ENCODE measurements around the gene CSRP1. TPM values are rescaled to one million over a fixed set of nuclear protein-coding genes. Genes with fewer than 3 reads are reported as not detected.
"Not testable (repeated sequence)": the region's sequence is repeated elsewhere in the genome, so short reads cannot be mapped to it uniquely, and the experiment has no call there.

The CSRP1 gene
- 100 to 1,000 TPM in 2 of 3 donors, 10 to 100 TPM in 1; 96.0 to 310 (median 278) TPM for polyA plus RNA-seq

DNA sequence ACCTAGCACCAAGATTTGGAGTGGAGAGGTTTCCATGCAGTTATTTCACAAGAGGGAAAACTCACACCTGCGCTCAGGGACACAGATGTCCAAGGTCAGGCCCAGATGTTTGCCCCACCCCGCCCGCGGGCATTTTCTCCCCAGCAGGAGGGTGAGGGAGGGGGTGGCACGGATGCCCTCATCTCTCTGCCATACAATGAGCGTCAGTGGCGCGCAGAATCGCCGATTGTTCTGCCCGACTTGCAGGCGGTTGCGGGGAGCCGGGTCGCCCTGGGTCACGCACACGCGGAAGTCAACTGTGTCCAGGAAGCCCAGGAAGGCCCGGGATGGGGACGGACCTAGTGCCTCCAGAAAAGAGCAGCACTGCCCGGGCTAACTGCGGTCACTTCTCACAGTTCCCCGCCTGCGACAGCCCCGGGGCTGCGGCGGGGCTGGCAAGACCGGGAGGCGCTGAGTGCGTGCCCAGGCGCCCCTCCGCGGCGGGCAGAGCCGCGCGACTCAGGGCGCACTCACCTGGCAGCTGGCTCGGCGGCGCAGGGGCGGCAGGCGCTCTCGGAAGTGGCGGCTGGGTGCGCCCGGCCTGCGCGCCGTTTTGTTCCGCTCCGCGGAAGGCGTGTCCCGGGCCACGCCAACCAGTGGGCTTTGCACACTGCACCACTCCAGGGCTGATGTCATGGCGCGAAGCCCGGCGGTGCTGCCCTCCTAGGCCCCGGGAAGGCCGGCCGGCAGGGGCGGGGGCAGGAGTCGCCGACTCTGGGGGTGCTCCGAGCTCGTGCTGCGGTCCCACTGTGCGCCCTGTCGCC, at the start of gene CSRP1:
Gene CSRP1 (minus strand): TSS at position 567 of the 803 bp plus-strand sequence. CDS start 10,820 bp downstream, outside the sequence.
- 0 to 1% (median 1%) methylated on average over 69 to 71 of the region's 71 CpGs for WGBS, 3 donors
- peak within 1 kb of the TSS; percentile 57 for H3K27ac ChIP-seq (ENCODE audit: low read depth, low read length)

DNA sequence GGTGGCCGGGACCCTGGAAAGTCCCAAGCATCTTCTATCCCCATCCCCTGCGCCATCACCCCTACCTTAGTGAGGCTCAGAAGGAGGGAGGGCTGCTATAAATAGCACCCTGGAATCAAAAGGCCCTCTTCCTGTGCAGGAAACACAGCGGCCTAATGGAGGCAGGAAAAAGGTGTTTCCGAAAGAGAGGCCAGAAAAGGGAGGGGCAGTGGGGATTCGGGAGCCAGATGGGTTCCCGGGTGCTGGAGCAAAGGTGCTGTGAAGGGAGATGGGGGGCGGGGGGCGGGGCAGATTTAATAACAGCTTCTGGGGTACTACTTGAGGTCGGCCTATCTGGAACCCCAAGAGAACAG, 48.6 kb upstream of the CSRP1 start:
- no peak overlapping the region for H3K27ac ChIP-seq (ENCODE audit: low read depth, low read length)
- 49 to 78% (median 50%) methylated on average over 9 of the region's 9 CpGs for WGBS, 3 donors

DNA sequence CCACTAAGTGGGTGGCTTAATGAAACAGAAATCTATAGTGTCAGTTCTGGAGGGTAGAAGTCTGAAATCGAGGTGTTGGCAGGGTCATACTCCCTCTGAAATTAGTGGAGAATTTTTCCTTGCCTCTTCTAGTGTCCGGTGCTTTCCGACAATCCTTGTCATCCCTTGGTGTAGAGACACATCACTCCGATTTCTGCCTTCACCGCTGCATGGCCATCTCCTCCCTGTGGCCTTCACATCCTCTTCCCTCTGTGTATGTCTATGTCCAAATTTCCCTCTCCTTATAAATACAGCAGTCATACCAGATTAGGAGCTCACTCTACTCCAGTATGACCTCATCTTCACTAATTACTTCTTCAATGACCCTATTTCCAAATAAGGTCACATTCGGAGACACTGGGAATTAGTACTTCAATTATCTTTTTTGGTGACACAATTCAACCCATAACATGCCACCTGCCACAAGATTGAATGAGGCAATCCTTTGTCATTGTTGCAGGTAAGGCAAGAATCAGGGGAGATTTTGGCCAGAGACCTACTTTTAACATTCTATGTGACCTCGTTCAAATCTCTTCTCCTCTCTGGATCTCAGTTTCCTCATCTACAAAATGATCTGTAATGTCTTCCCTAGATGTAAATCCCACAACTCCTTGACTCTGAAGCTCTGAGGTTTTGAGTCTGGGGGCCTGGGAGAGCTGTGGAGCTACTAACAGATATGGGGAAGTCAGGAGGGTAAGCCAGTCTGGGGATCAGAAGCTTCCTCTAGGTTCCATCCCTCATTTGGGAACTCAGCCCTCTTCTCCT, 48.1 kb upstream of the CSRP1 start:
- H3K27ac ChIP-seq (ENCODE audit: low read depth, low read length): no peak overlapping the region
- 77 to 86% (median 80%) methylated on average over 7 of the region's 7 CpGs for WGBS, 3 donors

DNA sequence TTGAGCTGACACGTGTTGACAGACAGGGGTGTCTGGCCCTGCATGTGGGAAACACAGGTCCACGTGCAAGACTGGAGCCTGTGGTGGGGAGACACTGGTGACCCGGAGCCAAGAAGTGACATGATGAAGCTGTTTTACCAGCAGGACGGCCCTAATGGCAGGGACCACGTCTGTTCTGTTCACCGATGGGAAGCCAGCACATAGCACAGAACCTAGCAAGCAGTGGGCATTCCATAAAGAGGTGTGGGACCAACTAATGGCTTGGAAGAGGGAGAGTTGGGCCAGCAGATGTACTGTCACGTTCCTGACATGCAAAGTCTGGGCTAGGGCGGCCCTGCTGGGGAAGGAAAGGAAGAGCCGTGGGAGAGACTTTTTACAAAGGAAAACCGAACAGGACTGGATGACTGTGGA, 47.3 kb upstream of the CSRP1 start:
- H3K27ac ChIP-seq (ENCODE audit: low read depth, low read length): no peak overlapping the region
- WGBS, 3 donors: 50 to 75% (median 58%) methylated on average over 10 of the region's 10 CpGs

DNA sequence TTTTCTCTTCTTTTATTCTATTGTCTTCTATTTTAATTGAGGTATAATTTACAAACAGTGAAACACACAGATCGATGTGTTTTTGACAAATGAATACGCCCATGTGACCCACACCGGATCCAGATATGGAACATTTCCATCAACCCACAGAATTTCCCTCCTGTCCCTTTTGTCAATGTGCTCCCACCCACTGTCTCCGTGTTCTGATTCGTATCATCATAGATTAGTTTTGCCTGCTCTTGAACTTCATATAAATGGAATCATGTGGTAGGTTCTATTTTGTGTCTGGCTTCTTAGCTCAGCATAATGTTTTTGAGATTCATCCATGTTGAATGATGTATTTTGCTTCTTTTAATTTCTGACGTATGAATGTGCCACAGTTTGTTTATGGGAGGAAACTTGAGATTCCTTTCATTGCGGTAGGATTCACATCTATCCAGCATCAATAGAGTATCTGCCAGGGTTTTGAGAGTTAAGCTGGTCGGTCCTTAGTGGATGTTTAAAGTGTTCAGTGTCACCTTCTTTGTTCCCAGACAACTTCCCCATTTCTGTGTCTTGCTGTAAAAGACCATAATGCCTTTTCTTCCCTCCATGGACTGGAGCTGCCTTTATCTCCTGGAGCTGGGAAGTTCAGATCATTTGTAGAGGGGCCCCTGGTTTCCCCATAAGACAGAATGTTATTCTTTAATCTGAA, 46.7 kb upstream of the CSRP1 start:
- whole genome bisulfite sequencing, 3 donors: 57 to 77% (median 58%) methylated on average over 8 of the region's 8 CpGs
- H3K27ac ChIP-seq (ENCODE audit: low read depth, low read length): no peak overlapping the region

DNA sequence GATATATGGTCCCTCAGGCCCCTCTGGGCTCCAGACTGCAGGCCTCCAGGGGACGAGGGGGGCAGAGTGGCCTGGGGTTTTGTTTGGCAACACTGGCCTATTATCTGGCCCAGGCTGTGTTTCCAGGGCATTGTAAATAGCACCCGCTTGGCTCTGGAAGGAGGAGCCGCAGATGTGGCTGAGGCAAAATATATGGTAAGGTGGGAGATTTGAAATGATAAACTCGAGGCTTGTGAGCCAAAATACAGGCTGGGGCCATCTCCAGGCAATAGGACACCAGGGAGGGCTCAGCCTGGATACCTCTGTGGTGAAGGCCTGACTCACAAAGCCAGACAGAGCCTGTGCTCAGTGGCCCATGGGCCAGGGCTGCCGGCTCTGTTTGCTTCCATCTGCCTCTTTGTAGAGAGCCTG, 46.0 kb upstream of the CSRP1 start:
- 64 to 75% (median 67%) methylated on average over 5 of the region's 5 CpGs for WGBS, 3 donors
- no peak overlapping the region for H3K27ac ChIP-seq (ENCODE audit: low read depth, low read length)

DNA sequence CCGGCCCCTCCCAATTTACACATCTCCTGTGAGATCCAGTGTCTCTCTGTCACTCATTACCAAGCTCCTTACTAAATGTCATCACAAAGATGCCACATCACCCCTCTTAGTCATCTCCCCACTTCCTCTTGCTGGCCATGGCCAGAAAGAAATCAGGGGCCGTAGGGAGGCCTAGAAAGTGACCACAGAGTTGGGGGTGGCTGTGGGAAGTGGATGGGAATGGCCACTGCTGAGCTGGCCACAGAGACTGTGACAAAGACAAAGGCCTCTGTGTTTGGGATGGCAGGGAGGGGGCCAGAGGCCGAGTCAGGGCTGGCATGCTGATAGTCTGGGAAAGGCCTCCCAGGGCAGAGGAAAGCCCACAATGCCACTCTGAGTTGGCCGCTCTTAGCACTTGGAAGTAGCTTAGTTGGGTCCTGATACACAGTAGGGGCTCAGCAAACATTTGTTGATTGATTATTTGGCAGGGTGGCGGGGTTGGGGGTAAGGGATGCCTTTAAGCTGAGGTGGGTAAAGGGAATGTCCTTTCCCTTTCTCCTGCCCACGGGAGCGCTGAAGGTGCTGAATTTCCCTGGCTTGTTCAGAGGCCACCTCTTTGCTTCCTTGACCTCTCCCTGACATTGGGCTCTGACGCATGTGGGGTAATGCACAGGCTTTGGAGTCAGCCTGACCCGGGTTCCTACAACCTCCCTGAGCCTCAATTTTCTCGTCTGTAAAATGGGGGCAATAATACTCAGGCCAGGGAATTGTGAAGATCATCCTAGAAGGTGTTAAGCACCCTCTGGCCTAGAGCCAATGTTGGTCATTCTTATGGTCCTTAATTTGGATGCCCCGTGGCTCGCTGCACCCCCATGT, 45.2 kb upstream of the CSRP1 start:
- 80 to 82% (median 82%) methylated on average over 12 of the region's 12 CpGs for WGBS, 3 donors

DNA sequence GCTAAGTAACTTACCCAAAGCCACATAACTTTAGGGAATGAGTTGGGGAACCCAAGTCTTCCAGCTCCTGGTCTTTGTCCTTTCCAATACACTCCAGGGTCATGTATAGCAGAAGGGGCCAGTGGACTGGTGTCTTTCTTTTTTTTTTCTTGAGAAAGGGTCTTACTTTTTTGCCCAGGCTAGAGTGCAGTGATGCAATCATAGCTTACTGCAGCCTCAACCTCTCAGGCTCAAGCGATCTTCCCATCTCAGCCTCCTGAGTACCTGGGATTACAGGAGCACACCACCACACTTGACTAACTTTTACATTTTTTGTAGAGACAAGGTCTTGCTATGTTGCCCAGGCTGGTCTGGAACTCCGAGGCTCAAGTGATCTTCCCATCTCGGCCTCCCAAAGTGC, 44.2 kb upstream of the CSRP1 start:
- WGBS, 3 donors: 88 to 96% (median 94%) methylated on average over 3 of the region's 3 CpGs
- H3K27ac ChIP-seq (ENCODE audit: low read depth, low read length): no peak overlapping the region

More for the DNA sequence above, 45.2 kb upstream of the CSRP1 start:
- H3K27ac ChIP-seq (ENCODE audit: low read depth, low read length): no peak overlapping the region

DNA sequence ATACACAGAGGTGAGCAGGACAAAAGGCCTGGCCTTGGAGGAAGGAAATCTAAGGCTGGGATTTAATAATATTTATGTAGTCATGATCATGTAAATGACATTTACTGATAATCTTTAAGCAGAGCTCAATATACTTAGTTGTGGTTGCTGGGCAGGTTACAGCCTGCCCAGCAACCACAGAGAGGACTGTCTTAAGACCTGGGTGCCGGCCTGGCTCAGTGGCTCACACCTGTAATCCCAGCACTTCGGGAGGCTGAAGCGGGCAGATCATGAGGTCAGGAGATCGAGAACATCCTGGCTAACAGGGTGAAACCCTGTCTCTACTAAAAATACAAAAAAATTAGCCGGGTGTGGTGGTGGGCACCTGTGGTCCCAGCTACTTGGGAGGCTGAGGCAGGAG, 42.6 kb upstream of the CSRP1 start:
- not testable (repeated sequence) for H3K27ac ChIP-seq (ENCODE audit: low read depth, low read length)
- WGBS, 3 donors: 94 to 99% (median 98%) methylated on average over 5 of the region's 5 CpGs

DNA sequence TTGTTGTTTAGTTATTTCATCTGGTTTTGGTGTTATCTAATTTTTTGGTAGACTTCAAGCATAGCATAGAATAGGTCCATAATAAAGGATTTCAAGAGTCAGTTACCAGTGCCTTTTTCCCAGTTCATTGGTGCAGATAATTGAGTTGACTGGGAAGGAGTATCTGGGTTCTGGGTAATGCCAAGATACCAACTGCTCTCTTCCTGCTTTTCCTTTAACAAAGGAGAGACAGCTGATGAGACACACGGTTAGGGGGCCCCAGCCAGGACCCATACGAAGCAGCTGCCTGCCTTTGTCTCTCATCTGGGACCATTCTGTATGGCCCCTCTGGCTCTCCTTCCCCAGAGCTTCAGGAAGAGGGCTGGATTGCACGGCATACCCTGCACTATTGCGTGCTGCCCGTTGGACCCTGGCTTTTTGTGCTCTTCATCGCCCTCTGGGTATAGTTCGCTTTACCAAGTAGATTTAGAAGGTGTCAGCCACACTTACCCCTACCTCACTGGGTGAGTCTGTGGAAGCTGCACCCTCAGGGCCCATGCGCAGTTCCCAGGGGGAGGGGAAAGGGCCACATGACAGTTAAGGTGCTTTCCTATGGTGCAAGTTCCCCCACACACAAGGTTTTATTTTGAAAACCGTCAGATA, 39.0 kb upstream of the CSRP1 start:
- WGBS, 3 donors: 48 to 51% (median 50%) methylated on average over 9 of the region's 9 CpGs
- no peak overlapping the region for H3K27ac ChIP-seq (ENCODE audit: low read depth, low read length)

DNA sequence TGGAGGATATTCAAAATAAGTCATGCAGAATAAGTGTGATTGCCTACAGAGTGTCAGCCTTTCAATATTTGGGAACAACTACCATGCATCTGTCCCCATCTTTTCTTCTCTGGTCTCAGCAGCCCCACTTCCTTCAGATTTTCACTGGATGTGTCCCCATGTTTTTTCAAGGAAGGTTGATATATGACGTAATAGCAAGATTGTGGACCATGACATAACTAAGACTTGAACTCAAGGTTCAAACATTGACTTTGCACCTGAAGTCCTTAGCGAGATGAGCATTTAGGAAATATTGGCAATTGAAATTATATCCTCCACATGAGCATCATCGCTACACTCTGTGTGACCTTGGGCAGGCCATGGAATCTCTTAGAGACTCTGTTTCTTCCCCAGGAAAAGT, 37.8 kb upstream of the CSRP1 start:
- H3K27ac ChIP-seq (ENCODE audit: low read depth, low read length): no peak overlapping the region
- 93 to 98% (median 93%) methylated on average over 3 of the region's 3 CpGs for WGBS, 3 donors

DNA sequence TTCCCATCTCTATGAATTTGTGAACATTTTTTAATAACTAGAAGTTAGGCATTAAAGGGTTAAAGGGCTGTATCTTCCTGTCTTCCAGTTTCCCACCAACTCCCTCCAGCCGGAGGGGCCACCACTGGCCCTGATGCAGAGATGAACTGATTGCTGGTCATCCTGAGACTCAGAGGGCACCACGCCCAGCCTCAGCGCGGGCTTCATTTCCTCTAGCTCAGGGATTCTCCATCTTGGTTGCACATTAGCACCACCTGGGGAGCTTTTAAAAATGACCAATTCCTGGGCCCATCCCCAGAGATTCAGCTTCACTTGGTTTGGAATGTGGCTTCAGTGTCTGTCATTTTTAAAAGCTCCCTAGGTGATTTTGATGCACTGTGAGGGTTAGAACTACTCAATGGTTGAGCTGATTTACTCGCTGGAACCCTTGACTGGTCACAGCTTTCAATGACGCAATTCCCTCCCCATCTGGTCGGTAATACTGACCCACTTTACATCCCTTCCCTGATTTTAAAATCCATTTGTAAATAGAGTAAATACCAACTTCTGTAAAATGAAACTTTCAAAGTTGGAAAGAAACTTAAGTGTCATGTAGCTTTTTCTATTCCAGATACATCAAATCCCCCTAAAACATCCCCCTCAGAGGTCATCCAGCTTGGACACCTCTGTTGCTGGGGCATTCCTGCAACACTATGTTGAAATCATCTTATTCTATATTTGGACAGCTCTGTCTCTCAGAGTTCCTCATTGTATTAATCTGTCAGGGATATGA, 37.1 kb upstream of the CSRP1 start:
- no peak overlapping the region for H3K27ac ChIP-seq (ENCODE audit: low read depth, low read length)
- 46 to 78% (median 59%) methylated on average over 7 of the region's 7 CpGs for WGBS, 3 donors

DNA sequence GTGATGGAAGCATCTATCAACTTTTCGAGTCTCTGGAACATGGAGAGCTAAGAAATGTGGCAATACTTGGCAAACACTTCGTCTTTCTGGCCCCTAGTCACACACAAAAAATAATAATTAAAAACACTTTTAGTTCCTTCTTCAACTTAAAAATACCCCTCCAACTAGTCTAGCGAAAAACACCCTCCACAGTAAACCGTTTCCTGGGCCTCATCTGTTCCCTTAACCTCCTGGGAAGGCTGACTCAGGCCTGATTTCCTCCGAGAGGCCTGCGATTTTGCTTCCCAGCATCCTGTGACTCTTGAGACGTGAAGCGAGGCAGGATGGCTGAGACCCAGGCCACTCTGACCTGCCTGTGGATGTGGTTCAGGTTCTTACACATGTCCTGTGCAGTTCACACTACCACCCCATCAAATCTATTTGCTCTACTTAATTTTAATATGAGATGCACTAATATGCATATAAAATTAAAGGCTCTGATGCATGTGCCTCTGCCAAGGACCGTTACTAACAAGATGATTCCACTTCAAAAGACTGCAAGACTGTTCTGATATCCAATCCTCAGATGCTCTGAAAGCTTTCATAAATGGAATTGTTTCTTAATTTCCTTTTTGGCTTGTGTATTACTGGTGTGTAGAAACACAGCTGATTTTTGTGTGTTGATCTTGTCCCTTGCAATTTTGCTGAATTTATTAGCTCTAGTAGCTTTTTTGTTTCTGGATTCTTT, 35.5 kb upstream of the CSRP1 start:
- H3K27ac ChIP-seq (ENCODE audit: low read depth, low read length): no peak overlapping the region
- WGBS, 3 donors: 24 to 80% (median 31%) methylated on average over 9 of the region's 9 CpGs

DNA sequence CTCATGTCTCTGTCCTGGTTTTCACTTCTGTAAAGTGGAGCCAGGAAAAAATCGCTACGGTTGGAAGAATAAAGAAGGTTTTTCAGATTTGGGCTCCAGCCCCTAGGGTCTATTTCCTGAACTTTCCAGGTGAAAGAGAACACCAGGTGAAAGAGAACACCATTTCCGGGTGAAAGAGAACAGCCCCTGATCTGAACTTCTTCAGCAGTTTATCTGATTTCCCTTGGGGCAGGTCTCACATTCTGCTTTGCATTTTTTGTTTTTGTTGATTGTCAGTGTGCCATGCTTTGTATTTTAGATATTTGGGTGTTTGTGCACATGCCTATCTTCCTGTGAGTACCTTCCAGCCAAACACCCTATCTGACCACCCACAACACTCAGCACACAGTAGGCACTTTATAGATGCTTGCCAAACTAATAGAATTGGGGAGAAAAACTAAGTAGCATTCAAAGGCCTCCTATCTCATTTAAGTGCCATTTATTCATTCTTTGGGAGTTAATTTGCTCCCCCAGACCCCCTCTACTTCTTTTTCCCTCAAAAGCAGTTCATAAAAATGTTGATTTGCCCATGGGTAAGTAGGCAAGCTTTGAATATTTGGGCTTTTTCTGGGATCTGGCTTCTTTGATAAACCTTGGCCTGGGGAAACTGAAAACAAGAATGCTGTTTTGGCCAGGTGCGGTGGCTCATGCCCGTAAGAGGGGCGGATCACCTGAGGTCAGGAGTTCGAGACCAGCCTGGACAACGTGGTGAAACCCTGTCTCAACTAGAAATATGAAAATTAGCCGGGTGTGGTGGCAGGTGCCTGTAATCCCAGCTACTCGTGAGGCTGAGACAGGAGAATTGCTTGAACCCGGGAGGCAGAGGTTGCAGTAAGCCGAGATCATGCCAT, 34.2 kb upstream of the CSRP1 start:
- 85 to 93% (median 88%) methylated on average over 12 of the region's 12 CpGs for WGBS, 3 donors
- no peak overlapping the region for H3K27ac ChIP-seq (ENCODE audit: low read depth, low read length)

DNA sequence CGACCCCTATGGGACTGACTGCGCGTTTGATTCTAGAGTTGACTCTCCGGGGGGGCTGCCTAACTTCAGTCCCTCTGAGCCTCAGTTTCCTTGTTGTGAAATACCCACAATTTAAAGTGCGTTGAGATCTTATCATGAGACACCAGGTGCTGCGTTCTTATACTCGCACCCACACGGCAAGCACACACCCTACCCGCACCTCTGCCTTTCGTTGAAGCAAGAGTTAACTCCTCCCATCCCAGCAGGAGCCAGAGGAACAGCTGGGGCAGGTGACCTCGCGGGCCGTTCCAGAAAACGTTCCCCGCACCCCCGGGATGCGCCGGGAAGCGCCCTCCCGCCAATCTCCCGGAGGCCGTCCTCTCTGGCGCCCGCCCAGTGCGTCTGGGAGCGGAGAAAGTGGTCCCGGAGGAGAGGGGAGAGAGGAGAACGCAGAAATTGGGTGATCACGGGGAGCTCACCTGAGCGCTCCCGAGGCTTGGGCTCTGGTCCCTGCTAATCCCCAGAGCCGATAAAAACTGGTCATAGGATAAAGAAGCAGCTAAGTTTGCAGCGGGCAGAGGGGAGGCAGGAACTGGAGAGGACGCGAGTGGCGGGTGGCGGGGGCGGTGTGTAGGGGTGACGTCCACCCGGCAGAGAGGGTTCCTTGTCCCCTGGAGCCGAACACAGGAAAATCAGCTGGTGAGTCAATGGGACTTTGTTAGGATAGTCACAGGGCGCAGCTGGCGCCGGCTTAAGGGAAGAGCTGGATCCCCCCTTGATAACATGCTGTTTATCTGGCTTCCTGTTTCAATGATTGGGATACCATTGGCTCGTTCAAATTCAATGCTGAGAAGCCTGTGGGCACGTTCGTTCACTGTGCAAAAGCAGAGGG, 32.9 kb upstream of the CSRP1 start:
- 3 to 14% (median 3%) methylated on average over 47 of the region's 47 CpGs for WGBS, 3 donors
- peak overlapping the region; percentile 75 for H3K27ac ChIP-seq (ENCODE audit: low read depth, low read length)
